Loucy (cell line): ENCODE measurements around the gene RAB7A.

Experiments used
- H2AFZ ChIP-seq: fragments of 200-600 bp; sonication (generic); 2 replicates; pipeline ENCODE4 v1.6.0; 2016; ENCODE audit warnings: antibody characterized with exemption, mild to moderate bottlenecking, low read length, moderate library complexity
- H3F3A ChIP-seq: fragments of 200-600 bp; 2 replicates; pipeline ENCODE4 v1.6.0; 2016; ENCODE audit warnings: antibody characterized with exemption, low read depth, mild to moderate bottlenecking
- H3K27me3 ChIP-seq: fragments of 200-600 bp; sonication (generic); 2 replicates; pipeline ENCODE4 v1.6.1; 2014; ENCODE audit warnings: low read length, mild to moderate bottlenecking; ENCODE audit not compliant: insufficient read depth, poor library complexity, severe bottlenecking
- H3K36me3 ChIP-seq: fragments of 200-600 bp; sonication (generic); 2 replicates; pipeline ENCODE4 v1.6.1; 2016; ENCODE audit warnings: low read length; ENCODE audit not compliant: insufficient read depth
- H3K4me1 ChIP-seq: fragments of 200-600 bp; sonication (generic); 2 replicates; pipeline ENCODE4 v1.5.1; 2014; ENCODE audit warnings: low read length, mild to moderate bottlenecking; ENCODE audit not compliant: insufficient read depth, poor library complexity, severe bottlenecking
- H3K4me2 ChIP-seq: fragments of 200-600 bp; sonication (generic); 2 replicates; pipeline ENCODE4 v1.6.0; 2014; ENCODE audit warnings: antibody characterized with exemption, low read length, low read depth, mild to moderate bottlenecking; ENCODE audit not compliant: poor library complexity, severe bottlenecking
- H3K4me3 ChIP-seq: fragments of 200-600 bp; sonication (generic); 2 replicates; pipeline ENCODE4 v1.5.1; 2014; ENCODE audit warnings: low read length, mild to moderate bottlenecking, mixed read lengths; ENCODE audit not compliant: poor library complexity, severe bottlenecking
- H3K79me2 ChIP-seq: fragments of 200-600 bp; sonication (generic); 2 replicates; pipeline ENCODE4 v1.6.1; 2014; ENCODE audit warnings: low read length; ENCODE audit not compliant: insufficient read depth
- H3K9ac ChIP-seq: fragments of 200-600 bp; sonication (generic); 2 replicates; pipeline ENCODE4 v1.6.0; 2014; ENCODE audit warnings: mild to moderate bottlenecking, low read depth, low read length, moderate library complexity; ENCODE audit not compliant: poor library complexity, severe bottlenecking
- H3K9me2 ChIP-seq: fragments of 200-600 bp; sonication (generic); replicated peaks from 2 replicates; pipeline ENCODE4 v1.6.1; 2016; ENCODE audit warnings: low read depth, low read length, mixed read lengths
- H3K9me3 ChIP-seq: fragments of 200-600 bp; sonication (generic); 2 replicates; pipeline ENCODE4 v1.6.1; 2014; ENCODE audit warnings: mild to moderate bottlenecking, antibody characterized with exemption, low read length, low read depth; ENCODE audit not compliant: insufficient read depth
- H4K20me1 ChIP-seq: fragments of 200-600 bp; sonication (generic); 2 replicates; pipeline ENCODE4 v1.6.0; 2014; ENCODE audit warnings: antibody characterized with exemption, low read length, mild to moderate bottlenecking; ENCODE audit not compliant: insufficient read depth, poor library complexity, severe bottlenecking
- CTCF ChIP-seq: fragments of 200-600 bp; sonication (generic); conservative IDR thresholded peaks from 2 replicates; pipeline ENCODE4 v1.5.1; 2014; ENCODE audit warnings: mild to moderate bottlenecking, antibody characterized with exemption, low read length
- EZH2phosphoT487 ChIP-seq: fragments of 200-600 bp; IDR thresholded peaks from 2 replicates; pipeline ENCODE4 v1.6.1; 2018; ENCODE audit warnings: antibody characterized with exemption, mild to moderate bottlenecking, moderate library complexity, borderline replicate concordance

The RAB7A gene

GRCh38 chr3:128775241-128775640 lies 49.3 kb downstream of the RAB7A start:
- Histone ChIP-seq H2AFZ (no peak overlapping the region), H3K9ac (no peak overlapping the region), H3K79me2 (peaks cover 91% of the 10 kb centered on the region), H3K9me2 (no peaks in the 10 kb centered on the region), H4K20me1 (peaks cover 47% of the 10 kb centered on the region), H3K4me3 (no peak overlapping the region), H3F3A (no peaks in the 10 kb centered on the region), H3K27me3 (no peaks in the 10 kb centered on the region), H3K9me3 (no peaks in the 10 kb centered on the region), H3K4me2 (no peak overlapping the region), H3K4me1 (peaks cover 18% of the 10 kb centered on the region), H3K36me3 (peaks cover 14% of the 10 kb centered on the region)
- TF ChIP-seq EZH2phosphoT487 = no peak
- TF ChIP-seq CTCF = no peak

- TF ChIP-seq EZH2phosphoT487 (no peak), CTCF (no peak)
- peaks cover 14% of the 10 kb centered on the region for H3K36me3 ChIP-seq
- no peak overlapping the region for H3K4me3 ChIP-seq
These were observed 50.0 kb downstream of the RAB7A start for GRCh38 chr3:128775906-128776542.

GRCh38 chr3:128780101-128780837 lies 54.3 kb downstream of the RAB7A start:
- Histone ChIP-seq H4K20me1 (peaks cover 74% of the 10 kb centered on the region), H3K9ac (no peak overlapping the region), H3K27me3 (no peaks in the 10 kb centered on the region), H3K4me2 (no peak overlapping the region), H2AFZ (no peak overlapping the region), H3K4me3 (no peak overlapping the region), H3F3A (no peaks in the 10 kb centered on the region), H3K79me2 (peaks cover 99% of the 10 kb centered on the region), H3K9me3 (no peaks in the 10 kb centered on the region), H3K9me2 (no peaks in the 10 kb centered on the region), H3K4me1 (peaks cover 13% of the 10 kb centered on the region), H3K36me3 (peaks cover 15% of the 10 kb centered on the region)
- no peak for TF ChIP-seq CTCF
- no peak for TF ChIP-seq EZH2phosphoT487

More at GRCh38 chr3:128775906-128776542, 50.0 kb downstream of the RAB7A start:
- Histone ChIP-seq H3K79me2 (peaks cover 91% of the 10 kb centered on the region), H3K9ac (no peak overlapping the region), H3K4me2 (no peak overlapping the region), H2AFZ (no peak overlapping the region), H3K4me1 (peaks cover 15% of the 10 kb centered on the region), H3K9me2 (no peaks in the 10 kb centered on the region), H3K27me3 (no peaks in the 10 kb centered on the region), H4K20me1 (peaks cover 47% of the 10 kb centered on the region), H3F3A (no peaks in the 10 kb centered on the region), H3K9me3 (no peaks in the 10 kb centered on the region)
